Stimulated activated CD4-positive, alpha-beta T cell treated with anti-CD3 and anti-CD28 coated beads, Interleukin-1b, Interleukin-23, amount 100 ng/mL, for 1 hour (primary cell): ENCODE results near the gene USP35.
"Not testable (repeated sequence)": the region's sequence is repeated elsewhere in the genome, so short reads cannot be mapped to it uniquely, and the experiment has no call there.

Experiments used
- DNase-seq, 2 donors: peaks; one replicate each; pipeline ENCODE4 v3.0.0-alpha.2; 2020; ENCODE audit warnings: low read depth in 2 of 2

Gene USP35

GRCh38 chr11:78233046-78233445, 44.3 kb downstream of the USP35 start:
- not testable (repeated sequence) for DNase-seq

- no peak for DNase-seq
These were observed 45.3 kb downstream of the USP35 start for GRCh38 chr11:78234006-78234405.

GRCh38 chr11:78237293-78238046, 48.8 kb downstream of the USP35 start:
- no peak for DNase-seq

GRCh38 chr11:78239781-78240180, 51.1 kb downstream of the USP35 start:
- no peak for DNase-seq

GRCh38 chr11:78241475-78241874, 52.8 kb downstream of the USP35 start:
- DNase-seq = no peak

GRCh38 chr11:78244080-78244479, 55.4 kb downstream of the USP35 start:
- DNase-seq = no peak

- DNase-seq = no peak
These were observed 56.0 kb downstream of the USP35 start for GRCh38 chr11:78244546-78245255.

GRCh38 chr11:78248191-78248590, 59.5 kb downstream of the USP35 start:
- no peak for DNase-seq

- DNase-seq = no peak
These were observed 60.2 kb downstream of the USP35 start for GRCh38 chr11:78248903-78249302.

GRCh38 chr11:78250099-78250498, 61.4 kb downstream of the USP35 start:
- DNase-seq = no peak

GRCh38 chr11:78251083-78251775, 62.5 kb downstream of the USP35 start:
- no peak for DNase-seq

GRCh38 chr11:78253797-78254196, 65.1 kb downstream of the USP35 start:
- no peak for DNase-seq

- DNase-seq = no peak
These were observed 65.5 kb downstream of the USP35 start for GRCh38 chr11:78254268-78254667.

- no peak for DNase-seq
These were observed 67.2 kb downstream of the USP35 start for GRCh38 chr11:78255919-78256318.

GRCh38 chr11:78256962-78257361, 68.2 kb downstream of the USP35 start:
- DNase-seq = no peak

GRCh38 chr11:78257654-78258053, 68.9 kb downstream of the USP35 start:
- DNase-seq = no peak

- no peak for DNase-seq
These were observed 71.2 kb downstream of the USP35 start for GRCh38 chr11:78259777-78260487.

- no peak for DNase-seq
These were observed 72.6 kb downstream of the USP35 start for GRCh38 chr11:78261367-78261766.

GRCh38 chr11:78261828-78262227, 73.1 kb downstream of the USP35 start:
- DNase-seq = no peak

- no peak for DNase-seq
These were observed 73.5 kb downstream of the USP35 start for GRCh38 chr11:78262238-78262637.

- no peak for DNase-seq
These were observed 74.0 kb downstream of the USP35 start for GRCh38 chr11:78262691-78263090.
